Astrocyte of the cerebellum (primary cell): ENCODE results near the gene PELI1.

Experiments
- DNase-seq: peaks from one replicate; pipeline ENCODE4 v3.0.0-alpha.2; 2011; ENCODE audit warnings: low read depth
- H3K4me3 ChIP-seq: 2 replicates; pipeline ENCODE4 v1.5.1; 2011; ENCODE audit warnings: mild to moderate bottlenecking, low read depth, low read length, moderate library complexity
- CTCF ChIP-seq: IDR thresholded peaks from 2 replicates; pipeline ENCODE4 v1.5.1; 2012; ENCODE audit warnings: low read length, low read depth, moderate library complexity, mild to moderate bottlenecking; ENCODE audit errors: missing control alignments
- in situ Hi-C: cut with HindIII; loops from 2 replicates; pipeline ENCODE4 v1.10.0; 2017; ENCODE audit warnings: low sequenced_read_pairs

Gene PELI1

GRCh38 chr2:64049633-64050220 is 94.5 kb downstream of the PELI1 start:
- peak; percentile 48 for DNase-seq
- peak; percentile 94 for TF ChIP-seq CTCF
- in situ Hi-C loops: loop anchor here (25.0 kb wide), 1 partner anchor 263 kb away; no protein-coding TSS in a partner anchor
- H3K4me3 ChIP-seq: no peak overlapping the region

GRCh38 chr2:64045938-64046337 is 98.3 kb downstream of the PELI1 start:
- no peak for DNase-seq
- no peak for TF ChIP-seq CTCF
- in situ Hi-C loops: loop anchor here (25.0 kb wide), 1 partner anchor 266 kb away; no protein-coding TSS in a partner anchor
- no peak overlapping the region for H3K4me3 ChIP-seq
